Measurements from ENCODE around the gene KRT27.

KRT27 gene, protein sequence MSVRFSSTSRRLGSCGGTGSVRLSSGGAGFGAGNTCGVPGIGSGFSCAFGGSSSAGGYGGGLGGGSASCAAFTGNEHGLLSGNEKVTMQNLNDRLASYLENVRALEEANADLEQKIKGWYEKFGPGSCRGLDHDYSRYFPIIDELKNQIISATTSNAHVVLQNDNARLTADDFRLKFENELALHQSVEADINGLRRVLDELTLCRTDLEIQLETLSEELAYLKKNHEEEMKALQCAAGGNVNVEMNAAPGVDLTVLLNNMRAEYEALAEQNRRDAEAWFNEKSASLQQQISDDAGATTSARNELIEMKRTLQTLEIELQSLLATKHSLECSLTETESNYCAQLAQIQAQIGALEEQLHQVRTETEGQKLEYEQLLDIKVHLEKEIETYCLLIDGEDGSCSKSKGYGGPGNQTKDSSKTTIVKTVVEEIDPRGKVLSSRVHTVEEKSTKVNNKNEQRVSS

DNA sequence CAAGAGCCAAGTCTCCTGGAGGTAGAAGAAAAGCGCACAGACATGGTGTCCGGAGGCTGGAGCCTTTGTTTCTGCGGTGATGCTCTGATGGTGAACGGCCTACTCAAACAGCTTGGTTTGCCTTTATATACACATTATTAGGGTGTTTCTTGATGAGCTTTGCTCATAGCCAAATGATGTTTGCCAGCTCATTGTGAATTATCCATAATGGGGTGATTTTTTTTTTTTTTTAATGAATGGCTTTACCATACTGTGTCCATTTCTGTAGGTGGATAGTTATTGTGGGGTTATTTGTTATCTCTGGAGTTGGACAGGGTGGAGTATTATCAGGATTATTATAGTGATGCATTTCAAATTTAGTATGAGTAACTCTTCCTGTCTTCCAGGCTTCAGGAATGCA lies at the start of gene KRT27:
KRT27 (minus strand) TSS at position 101 of the 400 bp plus-strand sequence; CDS start at position 44, 57 bp downstream.
- no peak for DNase-seq (ENCODE audit: low read depth in 1 of 2, low spot score in 1 of 2)
- no peak for TF ChIP-seq JUND (IDR thresholded peaks at IDR 0.05; ENCODE audit: low read depth)
- in situ Hi-C loops (cut with HindIII; ENCODE audit: low pct_unique_long_range_greater_than_20kb, low sequenced_read_pairs) = no loop called here

DNA sequence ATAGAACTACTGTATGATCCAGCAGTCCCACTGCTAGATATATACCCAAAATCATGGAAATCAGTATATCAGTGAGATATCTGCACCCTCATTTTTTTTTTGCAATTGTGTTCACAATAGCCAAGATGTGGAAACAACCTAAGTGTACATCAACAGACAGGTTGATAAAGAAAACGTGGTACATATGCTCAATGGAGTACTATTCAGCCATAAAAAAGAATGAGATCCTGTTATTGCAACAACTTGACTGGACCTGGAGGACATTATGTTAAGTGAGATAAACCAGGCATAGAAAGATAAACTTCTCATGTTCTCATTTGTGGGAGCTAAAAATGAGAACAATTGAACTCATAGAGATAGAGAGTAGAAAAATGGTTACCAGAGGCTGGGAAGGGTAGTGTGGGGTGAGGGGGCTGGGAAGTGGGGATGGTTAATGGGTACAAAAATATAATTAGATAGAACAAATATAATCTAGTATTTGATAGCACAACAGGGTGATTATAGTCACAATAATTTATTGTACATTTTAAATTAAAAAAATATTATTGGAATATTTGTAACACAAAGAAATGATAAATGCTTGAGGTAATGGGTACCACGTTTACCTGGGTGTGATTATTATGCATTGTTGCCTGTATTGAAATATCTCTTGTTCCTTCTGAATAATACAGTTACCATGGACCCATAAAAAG lies 47.9 kb upstream of the KRT27 start:
- in situ Hi-C loops (cut with HindIII; ENCODE audit: low pct_unique_long_range_greater_than_20kb, low sequenced_read_pairs) = no loop called here
- no peak for DNase-seq (ENCODE audit: low read depth in 1 of 2, low spot score in 1 of 2)
- TF ChIP-seq JUND (IDR thresholded peaks at IDR 0.05; ENCODE audit: low read depth) = no peak

DNA sequence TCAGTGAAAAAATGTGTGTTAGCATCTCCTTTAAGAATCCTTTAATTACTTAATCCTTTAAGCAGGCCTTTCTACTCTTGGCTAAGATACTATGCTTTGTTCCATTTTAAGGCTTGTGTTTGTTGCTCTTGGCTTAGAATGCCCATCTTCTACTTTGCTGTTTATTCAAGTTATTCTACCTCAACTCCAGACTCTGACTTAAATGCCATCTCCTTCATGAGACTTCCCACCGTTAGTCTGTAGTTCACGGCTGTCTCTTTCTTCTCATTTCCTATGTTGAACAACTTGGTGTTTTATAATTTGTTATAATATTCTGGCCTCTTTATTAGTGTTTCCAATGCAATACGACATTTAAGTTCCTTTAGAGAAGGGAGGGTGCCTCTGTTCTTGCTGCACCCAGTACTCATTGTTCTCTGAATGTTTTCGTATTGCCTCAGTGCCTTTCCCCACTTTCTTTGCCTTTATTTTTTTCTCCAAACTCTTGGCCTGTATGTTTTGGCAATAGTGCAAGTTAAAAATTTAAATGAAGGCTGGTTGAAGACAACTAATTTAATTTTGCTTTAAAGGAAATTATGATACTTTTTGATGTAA lies 46.2 kb upstream of the KRT27 start:
- TF ChIP-seq JUND (IDR thresholded peaks at IDR 0.05; ENCODE audit: low read depth) = no peak
- DNase-seq (ENCODE audit: low read depth in 1 of 2, low spot score in 1 of 2) = no peak
- in situ Hi-C loops (cut with HindIII; ENCODE audit: low pct_unique_long_range_greater_than_20kb, low sequenced_read_pairs) = no loop called here

DNA sequence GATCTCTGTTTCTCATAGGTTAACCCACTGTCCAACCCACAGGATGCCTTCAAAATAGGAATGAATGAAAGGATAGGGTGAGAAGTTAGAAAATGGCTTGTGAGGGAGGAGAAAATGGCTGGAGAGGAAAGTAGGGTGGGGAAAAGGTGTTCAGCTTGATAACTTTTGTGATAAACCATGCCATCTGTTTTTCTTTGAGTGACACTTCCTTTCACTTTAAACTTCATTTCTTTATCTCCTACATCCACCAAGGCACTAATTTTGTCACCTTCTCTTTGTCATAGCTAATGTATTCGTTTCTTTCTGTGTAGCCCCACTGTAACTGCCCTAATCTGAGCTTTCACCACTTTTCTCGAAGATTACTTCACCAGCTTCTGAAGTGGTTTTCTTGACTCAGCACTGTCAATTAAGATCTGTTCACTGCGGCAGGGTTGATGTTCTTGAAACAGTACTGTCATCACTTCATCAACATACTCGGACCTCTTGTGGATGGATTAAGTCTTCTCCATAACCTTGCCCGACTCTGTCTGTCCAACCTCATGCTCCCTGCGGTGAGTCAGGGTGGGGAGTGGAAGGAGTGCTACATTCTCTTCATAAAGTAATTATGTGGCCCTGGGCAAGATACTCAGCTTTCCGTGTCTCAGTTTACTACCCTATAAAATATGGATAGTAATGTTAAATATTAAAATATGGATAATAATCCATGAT lies 45.5 kb upstream of the KRT27 start:
- no peak for TF ChIP-seq JUND (IDR thresholded peaks at IDR 0.05; ENCODE audit: low read depth)
- in situ Hi-C loops (cut with HindIII; ENCODE audit: low pct_unique_long_range_greater_than_20kb, low sequenced_read_pairs) = no loop called here
- DNase-seq (ENCODE audit: low read depth in 1 of 2, low spot score in 1 of 2) = no peak

DNA sequence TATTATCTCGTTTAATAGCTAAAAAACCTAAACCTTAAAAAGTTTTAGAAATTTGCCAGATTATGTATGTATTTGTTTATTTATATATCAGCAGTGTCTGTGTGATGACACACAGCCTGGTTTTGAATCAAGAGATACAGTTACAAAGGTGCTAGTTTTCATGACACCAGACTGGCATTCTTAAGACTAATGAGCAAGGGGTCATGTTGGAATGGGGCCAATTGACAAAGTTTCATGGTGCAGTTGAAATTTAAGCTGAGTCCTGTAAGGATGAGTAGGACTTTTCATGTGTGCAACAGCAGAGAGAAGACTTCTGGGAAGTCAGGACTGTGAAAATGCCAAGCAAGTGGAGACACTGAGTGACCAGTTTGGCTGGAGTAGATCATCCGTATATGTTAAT lies 43.2 kb upstream of the KRT27 start:
- TF ChIP-seq JUND (IDR thresholded peaks at IDR 0.05; ENCODE audit: low read depth) = no peak
- DNase-seq (ENCODE audit: low read depth in 1 of 2, low spot score in 1 of 2) = no peak
- in situ Hi-C loops (cut with HindIII; ENCODE audit: low pct_unique_long_range_greater_than_20kb, low sequenced_read_pairs) = no loop called here

DNA sequence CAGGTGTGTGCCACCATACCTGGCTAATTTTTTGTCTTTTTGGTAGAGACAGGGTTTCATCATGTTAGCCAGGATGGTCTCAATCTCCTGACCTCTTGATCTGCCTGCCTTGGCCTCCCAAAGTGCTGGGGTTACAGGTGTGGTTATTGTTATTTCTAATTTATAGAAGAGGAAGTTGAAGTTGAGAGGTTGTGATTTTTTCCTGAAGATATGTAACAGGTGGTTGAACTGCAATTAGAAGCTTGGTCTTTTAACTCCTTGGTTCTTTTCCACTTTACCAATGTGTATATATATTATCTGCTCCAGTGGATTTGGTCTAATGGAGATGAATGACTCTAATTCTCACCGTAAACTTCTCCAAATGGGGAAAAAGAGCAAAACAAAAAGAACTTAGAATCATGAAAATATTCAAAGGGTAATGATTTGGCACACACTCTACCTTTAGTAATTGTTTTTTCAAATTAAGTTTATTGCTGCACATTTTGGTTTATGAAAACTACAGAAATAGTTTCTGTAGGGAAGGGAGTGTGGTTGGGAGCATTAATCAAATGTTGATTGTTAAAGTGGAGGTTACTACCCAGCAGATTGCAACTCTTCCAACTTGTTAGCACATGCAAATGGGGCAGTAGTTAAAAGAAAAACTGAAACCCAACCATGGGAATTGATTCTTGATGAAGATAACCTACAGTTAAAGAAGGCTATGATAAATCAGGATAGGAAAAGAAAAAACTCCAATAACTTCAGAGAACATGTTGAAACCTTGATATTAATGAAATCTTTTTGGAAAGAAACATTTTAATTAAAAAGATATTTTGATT lies 41.9 kb upstream of the KRT27 start:
- no peak for TF ChIP-seq JUND (IDR thresholded peaks at IDR 0.05; ENCODE audit: low read depth)
- in situ Hi-C loops (cut with HindIII; ENCODE audit: low pct_unique_long_range_greater_than_20kb, low sequenced_read_pairs) = no loop called here
- no peak for DNase-seq (ENCODE audit: low read depth in 1 of 2, low spot score in 1 of 2)

DNA sequence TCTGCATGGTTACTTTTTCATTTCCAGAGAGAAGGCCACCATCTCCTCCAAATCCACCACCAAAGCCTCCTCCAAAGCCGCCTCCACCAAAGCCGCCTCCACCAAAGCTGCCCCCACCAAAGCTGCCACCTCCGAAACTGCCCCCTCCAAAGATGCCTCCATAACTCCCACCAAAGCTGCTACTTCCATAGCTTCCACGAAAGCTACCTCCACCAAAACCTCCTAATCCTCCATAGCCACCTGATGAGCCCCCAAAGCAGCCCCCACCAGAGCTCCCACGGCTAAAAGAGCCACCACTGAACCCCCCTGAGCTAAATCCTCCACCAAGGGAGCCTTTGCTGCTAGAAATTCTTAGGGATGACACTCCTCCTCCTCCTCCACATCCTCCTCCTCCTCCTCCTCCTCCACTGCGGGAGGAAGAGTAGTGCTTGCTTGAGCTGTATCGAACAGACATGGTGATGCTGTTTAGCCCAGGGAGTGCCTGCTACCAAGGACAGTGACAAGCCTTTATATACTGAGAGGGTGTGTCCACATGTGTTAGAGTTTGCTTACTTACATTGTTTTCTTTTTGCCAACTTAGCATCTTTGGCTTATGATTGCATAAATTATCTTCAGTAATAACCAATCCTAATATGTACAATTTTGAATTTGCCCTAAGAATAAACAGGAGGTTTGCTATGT lies 39.9 kb upstream of the KRT27 start, which contains the start of gene KRT10:
KRT10 (minus strand) TSS at position 483 of the 681 bp plus-strand sequence; CDS start at position 454, 29 bp downstream.
- TF ChIP-seq JUND (IDR thresholded peaks at IDR 0.05; ENCODE audit: low read depth) = no peak
- in situ Hi-C loops (cut with HindIII; ENCODE audit: low pct_unique_long_range_greater_than_20kb, low sequenced_read_pairs) = no loop called here
- no peak for DNase-seq (ENCODE audit: low read depth in 1 of 2, low spot score in 1 of 2)

DNA sequence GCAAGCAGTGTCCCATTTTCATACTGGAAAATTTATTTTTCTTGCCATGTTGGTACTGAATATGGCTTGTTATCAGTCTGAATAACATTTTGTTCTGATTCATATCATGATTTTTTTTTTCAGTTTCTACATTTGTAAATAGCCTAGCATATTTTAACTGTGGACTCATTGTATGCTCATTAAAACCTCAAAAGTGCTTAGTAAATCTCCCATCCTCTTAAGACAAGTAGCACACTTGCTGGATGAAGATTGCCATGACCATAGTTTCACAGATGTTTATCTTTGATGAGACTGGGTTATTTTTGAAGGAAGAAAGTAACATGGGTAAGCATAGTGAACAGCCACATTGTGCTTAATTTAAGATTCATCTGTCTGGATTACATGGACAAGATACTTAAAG lies 39.2 kb upstream of the KRT27 start:
- in situ Hi-C loops (cut with HindIII; ENCODE audit: low pct_unique_long_range_greater_than_20kb, low sequenced_read_pairs) = no loop called here
- no peak for TF ChIP-seq JUND (IDR thresholded peaks at IDR 0.05; ENCODE audit: low read depth)
- no peak for DNase-seq (ENCODE audit: low read depth in 1 of 2, low spot score in 1 of 2)

DNA sequence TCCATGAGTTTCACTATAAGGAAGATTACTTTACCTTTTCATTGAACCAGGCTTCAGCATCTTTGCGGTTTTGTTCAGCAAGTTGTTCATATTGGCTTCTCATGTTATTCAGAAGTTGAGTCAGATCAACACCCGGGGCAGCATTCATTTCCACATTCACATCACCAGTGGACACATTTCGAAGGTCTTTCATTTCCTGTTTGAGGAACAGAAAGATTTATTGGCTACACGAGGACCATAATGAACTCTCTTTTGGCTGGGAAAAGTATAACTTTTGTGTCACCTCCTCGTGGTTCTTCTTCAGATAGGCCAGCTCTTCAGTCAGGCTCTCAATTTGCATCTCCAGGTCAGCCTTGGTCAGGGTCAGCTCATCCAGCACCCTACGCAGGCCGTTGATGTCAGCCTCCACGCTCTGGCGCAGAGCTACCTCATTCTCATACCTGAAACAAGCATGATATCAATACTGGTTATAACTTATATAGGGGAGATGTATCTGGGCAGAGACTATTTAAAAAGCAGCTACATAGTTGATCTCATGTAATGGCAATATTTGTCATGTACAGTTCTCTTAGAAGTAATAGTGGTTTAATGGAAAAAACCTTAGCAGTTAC lies 38.0 kb upstream of the KRT27 start:
- in situ Hi-C loops (cut with HindIII; ENCODE audit: low pct_unique_long_range_greater_than_20kb, low sequenced_read_pairs) = no loop called here
- TF ChIP-seq JUND (IDR thresholded peaks at IDR 0.05; ENCODE audit: low read depth) = no peak
- no peak for DNase-seq (ENCODE audit: low read depth in 1 of 2, low spot score in 1 of 2)

DNA sequence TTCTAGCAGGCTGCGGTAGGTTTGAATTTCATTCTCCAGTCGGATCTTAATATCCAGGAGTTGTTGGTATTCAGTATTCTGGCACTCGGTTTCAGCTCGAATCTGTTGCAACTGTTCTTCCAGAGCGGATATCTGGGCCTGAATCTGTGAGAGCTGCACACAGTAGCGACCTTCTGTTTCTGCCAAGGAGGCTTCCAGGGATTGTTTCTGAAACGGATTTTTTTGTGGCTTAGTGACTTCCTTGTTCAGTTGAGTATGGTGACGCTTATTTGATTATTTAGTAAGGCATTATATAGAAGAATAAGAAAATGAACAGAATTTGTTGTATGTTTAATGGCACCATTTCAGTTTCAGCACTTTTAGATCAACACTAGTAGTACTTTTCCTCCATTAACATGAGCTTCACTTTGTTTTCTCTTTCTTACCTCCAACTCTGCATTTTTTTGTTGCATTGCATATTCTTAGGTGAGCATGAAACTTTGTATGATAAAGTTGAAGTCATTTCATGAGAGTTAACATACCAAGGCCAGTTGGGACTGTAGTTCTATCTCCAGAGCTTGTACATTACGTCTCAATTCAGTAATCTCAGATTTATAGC lies 37.3 kb upstream of the KRT27 start:
- peak; percentile 34 to 40 for DNase-seq (ENCODE audit: low read depth in 1 of 2, low spot score in 1 of 2)
- in situ Hi-C loops (cut with HindIII; ENCODE audit: low pct_unique_long_range_greater_than_20kb, low sequenced_read_pairs) = no loop called here
- TF ChIP-seq JUND (IDR thresholded peaks at IDR 0.05; ENCODE audit: low read depth) = no peak
